ENCODE results near the gene TTLL1.

The TTLL1 gene

GRCh38 chr22:43066134-43066533 is 23.1 kb downstream of the TTLL1 start:
- H3K9ac ChIP-seq (ENCODE audit: low read depth, low read length): no peak overlapping the region
- no peaks in the 10 kb centered on the region for H3K9me3 ChIP-seq (ENCODE audit: control insufficient read depth, insufficient read depth, low read length)
- no peaks in the 10 kb centered on the region for H3K36me3 ChIP-seq (ENCODE audit: insufficient read depth, low read length)
- no peaks in the 10 kb centered on the region for H3K4me1 ChIP-seq (ENCODE audit: insufficient read depth, low read length)

- no peaks in the 10 kb centered on the region for H3K9me3 ChIP-seq (ENCODE audit: control insufficient read depth, insufficient read depth, low read length)
- no peaks in the 10 kb centered on the region for H3K36me3 ChIP-seq (ENCODE audit: insufficient read depth, low read length)
- H3K9ac ChIP-seq (ENCODE audit: low read depth, low read length): no peak overlapping the region
Measured at GRCh38 chr22:43060183-43060582, 29.0 kb downstream of the TTLL1 start.

GRCh38 chr22:43057641-43058040 is 31.6 kb downstream of the TTLL1 start:
- Histone ChIP-seq H3K4me1 (ENCODE audit: insufficient read depth, low read length) (no peaks in the 10 kb centered on the region), H3K36me3 (ENCODE audit: insufficient read depth, low read length) (no peaks in the 10 kb centered on the region), H3K9ac (ENCODE audit: low read depth, low read length) (no peak overlapping the region)

More at GRCh38 chr22:43060183-43060582, 29.0 kb downstream of the TTLL1 start:
- H3K4me1 ChIP-seq (ENCODE audit: insufficient read depth, low read length): no peaks in the 10 kb centered on the region

GRCh38 chr22:43053176-43053575 is 36.0 kb downstream of the TTLL1 start:
- Histone ChIP-seq H3K9me3 (ENCODE audit: control insufficient read depth, insufficient read depth, low read length) (no peaks in the 10 kb centered on the region), H3K36me3 (ENCODE audit: insufficient read depth, low read length) (no peaks in the 10 kb centered on the region), H3K9ac (ENCODE audit: low read depth, low read length) (no peak overlapping the region), H3K4me1 (ENCODE audit: insufficient read depth, low read length) (no peaks in the 10 kb centered on the region; the same call in 1 of the 2 replicates)

More at GRCh38 chr22:43057641-43058040, 31.6 kb downstream of the TTLL1 start:
- H3K9me3 ChIP-seq (ENCODE audit: control insufficient read depth, insufficient read depth, low read length): no peaks in the 10 kb centered on the region

- H3K36me3 ChIP-seq (ENCODE audit: insufficient read depth, low read length): no peaks in the 10 kb centered on the region
- H3K9ac ChIP-seq (ENCODE audit: low read depth, low read length): no peak overlapping the region
- no peaks in the 10 kb centered on the region for H3K9me3 ChIP-seq (ENCODE audit: control insufficient read depth, insufficient read depth, low read length)
- no peaks in the 10 kb centered on the region; the same call in 1 of the 2 replicates for H3K4me1 ChIP-seq (ENCODE audit: insufficient read depth, low read length)
Measured at GRCh38 chr22:43050995-43051394, 38.2 kb downstream of the TTLL1 start.

- Histone ChIP-seq H3K9me3 (ENCODE audit: control insufficient read depth, insufficient read depth, low read length) (no peaks in the 10 kb centered on the region), H3K36me3 (ENCODE audit: insufficient read depth, low read length) (no peaks in the 10 kb centered on the region), H3K4me1 (ENCODE audit: insufficient read depth, low read length) (no peaks in the 10 kb centered on the region; the same call in 1 of the 2 replicates), H3K9ac (ENCODE audit: low read depth, low read length) (no peak overlapping the region)
Measured at GRCh38 chr22:43047605-43048004, 41.6 kb downstream of the TTLL1 start.

- H3K4me1 ChIP-seq (ENCODE audit: insufficient read depth, low read length): no peaks in the 10 kb centered on the region; the same call in 1 of the 2 replicates
- H3K9me3 ChIP-seq (ENCODE audit: control insufficient read depth, insufficient read depth, low read length): no peaks in the 10 kb centered on the region
- no peak overlapping the region for H3K9ac ChIP-seq (ENCODE audit: low read depth, low read length)
- H3K36me3 ChIP-seq (ENCODE audit: insufficient read depth, low read length): no peaks in the 10 kb centered on the region
Measured at GRCh38 chr22:43044290-43044712, 44.9 kb downstream of the TTLL1 start.

GRCh38 chr22:43042101-43042780 is 47.0 kb downstream of the TTLL1 start:
- H3K4me1 ChIP-seq (ENCODE audit: insufficient read depth, low read length): no peaks in the 10 kb centered on the region; the same call in 1 of the 2 replicates
- no peak overlapping the region for H3K9ac ChIP-seq (ENCODE audit: low read depth, low read length)
- no peaks in the 10 kb centered on the region for H3K9me3 ChIP-seq (ENCODE audit: control insufficient read depth, insufficient read depth, low read length)
- no peaks in the 10 kb centered on the region for H3K36me3 ChIP-seq (ENCODE audit: insufficient read depth, low read length)

GRCh38 chr22:43039800-43040199 is 49.4 kb downstream of the TTLL1 start:
- H3K9me3 ChIP-seq (ENCODE audit: control insufficient read depth, insufficient read depth, low read length): no peaks in the 10 kb centered on the region
- H3K4me1 ChIP-seq (ENCODE audit: insufficient read depth, low read length): no peaks in the 10 kb centered on the region; the same call in 1 of the 2 replicates
- H3K36me3 ChIP-seq (ENCODE audit: insufficient read depth, low read length): no peaks in the 10 kb centered on the region
- H3K9ac ChIP-seq (ENCODE audit: low read depth, low read length): no peak overlapping the region

GRCh38 chr22:43038325-43038724 is 50.9 kb downstream of the TTLL1 start:
- Histone ChIP-seq H3K36me3 (ENCODE audit: insufficient read depth, low read length) (no peaks in the 10 kb centered on the region), H3K4me1 (ENCODE audit: insufficient read depth, low read length) (no peaks in the 10 kb centered on the region; the same call in 1 of the 2 replicates), H3K9me3 (ENCODE audit: control insufficient read depth, insufficient read depth, low read length) (no peaks in the 10 kb centered on the region), H3K9ac (ENCODE audit: low read depth, low read length) (no peak overlapping the region)

- Histone ChIP-seq H3K4me1 (ENCODE audit: insufficient read depth, low read length) (no peaks in the 10 kb centered on the region; the same call in 1 of the 2 replicates), H3K36me3 (ENCODE audit: insufficient read depth, low read length) (no peaks in the 10 kb centered on the region), H3K9ac (ENCODE audit: low read depth, low read length) (no peak overlapping the region), H3K9me3 (ENCODE audit: control insufficient read depth, insufficient read depth, low read length) (no peaks in the 10 kb centered on the region)
Measured at GRCh38 chr22:43036282-43036829, 52.8 kb downstream of the TTLL1 start.

GRCh38 chr22:43035250-43035649 is 53.9 kb downstream of the TTLL1 start:
- H3K36me3 ChIP-seq (ENCODE audit: insufficient read depth, low read length): no peaks in the 10 kb centered on the region
- H3K4me1 ChIP-seq (ENCODE audit: insufficient read depth, low read length): no peaks in the 10 kb centered on the region; the same call in 1 of the 2 replicates
- H3K9me3 ChIP-seq (ENCODE audit: control insufficient read depth, insufficient read depth, low read length): no peaks in the 10 kb centered on the region
- no peak overlapping the region for H3K9ac ChIP-seq (ENCODE audit: low read depth, low read length)

- no peaks in the 10 kb centered on the region; the same call in 1 of the 2 replicates for H3K4me1 ChIP-seq (ENCODE audit: insufficient read depth, low read length)
- no peaks in the 10 kb centered on the region for H3K36me3 ChIP-seq (ENCODE audit: insufficient read depth, low read length)
- H3K9ac ChIP-seq (ENCODE audit: low read depth, low read length): no peak overlapping the region
- H3K9me3 ChIP-seq (ENCODE audit: control insufficient read depth, insufficient read depth, low read length): no peaks in the 10 kb centered on the region
Measured at GRCh38 chr22:43031617-43032016, 57.6 kb downstream of the TTLL1 start.

- Histone ChIP-seq H3K36me3 (ENCODE audit: insufficient read depth, low read length) (0 out of 2 replicates have a peak, but pooled peaks cover 4% of the 10 kb centered on the region), H3K9ac (ENCODE audit: low read depth, low read length) (no peak overlapping the region), H3K9me3 (ENCODE audit: control insufficient read depth, insufficient read depth, low read length) (peaks cover 5% of the 10 kb centered on the region), H3K4me1 (ENCODE audit: insufficient read depth, low read length) (no peaks in the 10 kb centered on the region)
Measured at GRCh38 chr22:43018615-43019014, 70.6 kb downstream of the TTLL1 start.

Data from ES-I3 (cell line).